Motor neuron (in vitro differentiated cells): ENCODE data around the gene ETFBKMT. TPM values are rescaled to one million over a fixed set of nuclear protein-coding genes. Genes with fewer than 3 reads are reported as not detected.

Source experiments
- ATAC-seq, 8 experiments: fragments of 200-7000 bp; cut with Tn5 transposase; replicated peaks in 6 of 8; 2 replicates each; pipeline ENCODE4 v1.8.0; 2021; ENCODE audit warnings: mild to moderate bottlenecking in 8 of 8, moderate library complexity in 8 of 8
- H3K27ac ChIP-seq, 2 donors: fragments of 250-450 bp; sonication (Bioruptor Pico); 2 replicates each; pipeline ENCODE4 v1.9.0; 2021; ENCODE audit warnings: antibody characterized with exemption in 2 of 2, mild to moderate bottlenecking in 2 of 2, moderate library complexity in 1 of 2
- H3K4me1 ChIP-seq, 2 donors: fragments of 250-450 bp; sonication (Bioruptor Pico); replicated peaks in 1 of 2; 2 replicates each; pipeline ENCODE4 v1.6.1; 2021; ENCODE audit warnings: antibody characterized with exemption in 2 of 2, mild to moderate bottlenecking in 2 of 2, moderate library complexity in 1 of 2
- H3K4me3 ChIP-seq, 5 donors: fragments of 250-450 bp; sonication (Bioruptor Pico); 2 replicates each; pipeline ENCODE4 v1.9.0; 2021; ENCODE audit warnings: antibody characterized with exemption in 5 of 5, mild to moderate bottlenecking in 5 of 5, moderate library complexity in 4 of 5
- WGBS, 10 experiments: fragments of 450-650 bp; shearing (Covaris generic); methylation state at CpG; one replicate each; pipeline ENCODE4 v1.0.0; 2022; 5-methylcytosine and 5-hydroxymethylcytosine counted together
- in situ Hi-C, 9 experiments: fragments of 400-800 bp; cut with MboI; loops; one replicate each; pipeline ENCODE4 v1.15.0; 2021; ENCODE audit warnings: low sequenced_read_pairs in 9 of 9, low pct_unique_long_range_greater_than_20kb in 2 of 9; ENCODE audit not compliant: unreplicated experiment in 9 of 9
- total RNA-seq, 8 experiments: library from RNA; unstranded; fragments of 300-600 nt; gene quantifications; 2 replicates each; pipeline versions ENCODE4 v1.2.3 to v1.2.4, GENCODE V29; 2022

Gene ETFBKMT, protein sequence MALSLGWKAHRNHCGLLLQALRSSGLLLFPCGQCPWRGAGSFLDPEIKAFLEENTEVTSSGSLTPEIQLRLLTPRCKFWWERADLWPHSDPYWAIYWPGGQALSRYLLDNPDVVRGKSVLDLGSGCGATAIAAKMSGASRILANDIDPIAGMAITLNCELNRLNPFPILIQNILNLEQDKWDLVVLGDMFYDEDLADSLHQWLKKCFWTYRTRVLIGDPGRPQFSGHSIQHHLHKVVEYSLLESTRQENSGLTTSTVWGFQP
- total RNA-seq: 1 to 10 TPM; 1.6 to 2.9 (median 2.3) TPM

DNA sequence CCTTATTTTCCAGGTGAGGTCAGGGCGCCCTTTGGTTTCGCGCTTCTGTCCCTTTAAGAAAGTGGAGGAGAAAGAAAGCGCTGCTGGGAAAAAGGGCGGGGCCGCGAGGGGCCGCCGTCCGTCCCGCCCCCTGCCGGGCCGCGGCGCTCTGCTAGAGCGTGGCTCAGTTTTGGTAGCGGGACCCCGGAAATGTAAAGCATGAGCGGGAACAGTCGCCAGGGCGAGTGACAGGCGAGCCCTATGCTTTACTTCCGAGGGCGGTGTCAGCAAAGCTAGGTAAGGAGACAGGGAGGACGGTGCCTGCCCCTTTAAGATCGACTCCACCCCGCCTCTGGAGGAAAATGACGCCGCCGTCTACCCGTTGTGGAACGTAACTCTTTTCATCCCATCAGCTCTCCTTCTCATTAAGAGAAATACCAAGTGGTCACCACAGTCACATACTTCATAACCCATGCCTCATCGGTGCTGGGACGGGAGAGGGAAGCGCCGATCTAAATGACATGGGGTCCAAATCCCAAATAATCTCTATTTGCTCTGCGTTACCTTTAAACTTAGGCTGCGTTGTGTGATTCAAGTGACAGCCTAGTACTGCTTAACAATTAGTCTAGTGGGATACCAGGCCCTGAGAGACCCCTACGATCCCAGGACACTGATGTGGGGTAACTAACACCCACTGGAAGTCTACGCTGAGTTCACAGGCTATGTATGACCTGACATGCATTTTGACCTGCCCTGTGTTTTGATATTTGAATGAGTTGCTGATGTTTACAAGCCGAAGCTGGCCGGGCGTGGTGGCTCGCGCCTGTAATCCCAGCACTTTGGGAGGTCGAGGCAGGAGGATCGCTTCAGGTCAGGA, at the start of gene ETFBKMT:
Gene ETFBKMT (plus strand): TSS at position 602 of the 856 bp plus-strand sequence. CDS start 2,266 bp downstream, outside the sequence.
- H3K4me3 ChIP-seq: peak within 1 kb of the TSS; percentile 50 to 76 (median 52)
- in situ Hi-C loops: loop anchor here in 5 of 9 experiments (25.0 kb wide), 4 partner anchors 628 to 1028 kb away; partner anchors contain the start of gene DNM1L (in 1 of the 5)
- H3K27ac ChIP-seq: peak within 1 kb of the TSS; percentile 85 to 94
- 0 to 36% (median 3%) methylated on average over 1 to 18 of the region's 47 CpGs for WGBS, 10 experiments
- H3K4me1 ChIP-seq: peaks cover 4 to 7% of the 10 kb centered on the region in 2 donors
- ATAC-seq: peak; percentile 89 to 99 (median 98)

DNA sequence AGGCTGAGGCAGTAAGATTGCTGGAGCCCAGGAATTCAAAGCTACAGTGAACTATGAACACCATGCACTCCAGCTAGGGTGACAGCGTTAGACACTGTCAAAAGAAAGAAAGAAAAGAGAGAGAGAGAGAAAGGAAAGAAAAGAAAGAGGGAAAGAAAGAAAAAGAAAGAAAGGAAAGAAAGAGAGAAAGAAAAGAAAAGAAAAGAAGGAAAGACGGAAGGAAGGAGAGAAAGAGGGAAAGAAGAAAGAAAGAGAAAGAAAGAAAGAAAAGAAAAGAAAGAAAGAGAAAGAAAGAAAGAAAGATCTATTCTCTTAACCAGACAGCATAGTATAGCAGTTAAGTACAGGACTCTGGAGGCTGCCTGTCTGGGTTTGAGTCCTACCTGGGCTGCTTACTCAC, 46.7 kb upstream of the ETFBKMT start:
- whole genome bisulfite sequencing, 10 experiments: 47 to 100% (median 79%) methylated on average over 1 to 2 of the region's 2 CpGs; no CpG with 5 or more reads in 2 of the 10 experiments
- H3K4me1 ChIP-seq: no peaks in the 10 kb centered on the region
- in situ Hi-C loops: no loop called here
- no peak overlapping the region for H3K27ac ChIP-seq
- ATAC-seq: no peak
- H3K4me3 ChIP-seq: no peak overlapping the region

DNA sequence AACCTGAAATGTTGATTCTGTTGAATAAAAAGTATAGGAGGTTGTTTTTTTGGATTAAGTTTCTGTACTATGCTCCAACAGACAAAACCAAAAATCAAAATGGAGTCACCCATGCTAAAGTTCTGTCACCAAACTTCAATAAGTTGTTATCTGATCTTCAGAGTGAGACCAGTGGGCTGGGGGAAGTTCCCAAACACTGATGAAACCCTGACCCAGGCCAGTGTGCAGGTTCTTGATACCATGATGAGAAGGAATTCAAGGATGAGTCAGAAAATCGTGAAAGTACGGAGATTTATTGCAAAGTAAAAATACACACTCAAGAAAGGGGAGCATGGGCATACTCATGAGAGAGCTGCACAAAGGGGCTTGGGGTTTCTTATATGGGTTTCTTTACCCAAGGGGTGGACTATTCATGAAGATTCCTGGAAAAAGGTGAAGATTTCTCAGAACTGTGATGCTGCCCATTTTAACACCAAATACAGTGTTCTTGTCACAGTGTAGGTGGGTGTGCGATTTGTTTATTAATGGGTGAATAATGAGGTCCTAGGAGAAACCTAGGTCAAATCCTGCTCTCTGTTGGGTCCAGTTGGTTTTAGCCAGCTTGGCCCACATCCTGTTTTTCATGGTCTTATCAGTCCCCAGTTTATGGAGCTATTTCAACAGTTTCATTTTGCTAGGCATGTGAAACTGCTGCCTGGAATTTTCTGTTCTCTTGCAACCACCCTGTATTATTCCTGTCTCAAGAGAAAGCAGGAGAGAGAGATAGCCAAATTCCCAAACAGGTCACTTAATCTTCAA, 41.1 kb upstream of the ETFBKMT start:
- 25 to 100% (median 86%) methylated on average over 1 to 3 of the region's 3 CpGs; no CpG with 5 or more reads in 1 of the 10 experiments for WGBS, 10 experiments

DNA sequence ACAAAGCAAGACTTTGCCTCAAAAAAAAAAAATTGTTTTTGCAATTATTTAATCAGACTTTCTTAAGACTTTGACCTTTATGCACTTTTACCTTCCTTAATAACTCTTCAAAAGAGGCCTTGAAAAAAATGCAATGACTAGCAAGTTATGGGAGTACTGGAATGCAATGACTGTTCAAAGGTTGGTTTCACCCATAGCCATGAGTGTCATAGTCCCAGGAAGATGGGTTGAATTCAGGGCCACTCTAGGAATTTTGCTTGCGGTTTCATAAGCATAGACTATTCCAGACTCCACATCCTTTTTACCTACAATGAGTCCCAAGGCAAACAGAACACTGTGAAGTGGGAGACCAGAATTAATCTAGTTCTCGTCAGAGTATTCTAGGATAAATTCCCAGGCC, 39.2 kb upstream of the ETFBKMT start:
- in situ Hi-C loops: no loop called here
- Histone ChIP-seq H3K27ac (no peak overlapping the region), H3K4me3 (no peak overlapping the region), H3K4me1 (no peaks in the 10 kb centered on the region)
- WGBS, 10 experiments: 44 to 100% (median 100%) methylated on average over 1 to 2 of the region's 2 CpGs
- ATAC-seq: no peak

More for the DNA sequence above, 41.1 kb upstream of the ETFBKMT start:
- in situ Hi-C loops: no loop called here
- H3K27ac ChIP-seq: no peak overlapping the region
- no peak for ATAC-seq
- H3K4me1 ChIP-seq: no peaks in the 10 kb centered on the region
- no peak overlapping the region for H3K4me3 ChIP-seq

DNA sequence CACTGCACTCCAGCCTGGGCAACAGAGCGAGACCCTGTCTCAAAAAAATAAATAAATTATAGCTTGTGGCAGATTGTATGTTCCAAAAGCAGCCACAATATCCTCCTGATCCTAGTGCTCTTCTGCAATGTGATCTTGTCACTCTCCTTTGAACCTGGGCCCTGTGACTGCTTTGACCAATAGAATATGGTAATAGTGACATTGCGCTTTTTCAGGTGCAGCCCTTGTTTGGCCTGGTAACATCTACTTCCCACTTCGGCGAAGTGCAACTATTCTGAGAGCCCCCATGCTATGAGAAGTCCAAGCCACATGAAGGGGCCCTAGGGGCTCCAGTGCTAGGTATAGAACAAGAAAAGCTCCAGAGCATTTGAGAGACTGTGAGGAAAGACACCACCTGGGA, 37.5 kb upstream of the ETFBKMT start:
- ATAC-seq: no peak
- whole genome bisulfite sequencing, 10 experiments: 89 to 100% (median 100%) methylated on average over 1 to 4 of the region's 4 CpGs; no CpG with 5 or more reads in 2 of the 10 experiments
- Histone ChIP-seq H3K4me1 (peaks cover 0 to 3% of the 10 kb centered on the region in 2 donors), H3K4me3 (no peak overlapping the region), H3K27ac (no peak overlapping the region)
- in situ Hi-C loops: no loop called here

DNA sequence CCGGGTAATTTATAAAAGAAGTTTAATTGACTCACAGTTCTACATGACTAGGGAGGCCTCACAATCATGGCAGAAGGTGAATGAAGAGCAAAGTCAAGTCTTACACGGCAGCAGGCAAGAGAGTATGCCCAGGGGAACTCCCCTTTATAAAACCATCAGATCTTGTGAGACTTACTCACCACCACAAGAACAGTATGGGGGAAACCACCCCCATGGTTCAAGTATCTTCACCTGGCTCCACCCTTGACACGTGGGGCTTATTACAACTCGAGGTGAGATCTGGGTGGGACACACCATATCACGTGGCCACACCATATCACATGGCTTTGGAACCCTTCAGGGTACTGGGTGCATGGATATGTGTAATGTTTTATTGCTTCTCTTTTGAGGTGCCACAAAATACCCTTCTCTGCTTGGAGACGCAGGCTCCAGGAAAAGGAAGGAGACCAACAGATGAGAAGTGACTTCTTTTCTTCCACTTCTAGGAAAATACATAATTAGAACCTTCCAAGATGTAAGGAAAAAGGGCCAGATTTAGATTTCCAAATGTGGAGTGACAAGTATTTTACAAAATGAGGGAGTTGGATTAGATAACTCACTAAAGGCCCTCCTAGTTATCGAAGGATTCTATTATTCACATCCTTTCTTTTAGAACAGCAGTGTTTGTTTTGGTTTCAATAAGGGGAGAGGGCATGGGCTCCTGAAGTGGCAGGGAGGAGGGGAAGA, 33.1 kb upstream of the ETFBKMT start:
- ATAC-seq: no peak
- in situ Hi-C loops: loop anchor here in 5 of 9 experiments (25.0 kb wide), 3 partner anchors 214 to 364 kb away; no protein-coding TSS in a partner anchor
- Histone ChIP-seq H3K4me3 (no peak overlapping the region), H3K27ac (no peak overlapping the region), H3K4me1 (peaks cover 22 to 25% of the 10 kb centered on the region in 2 donors)
- WGBS, 10 experiments: 7 to 100% (median 60%) methylated on average over 1 to 4 of the region's 7 CpGs; no CpG with 5 or more reads in 4 of the 10 experiments

DNA sequence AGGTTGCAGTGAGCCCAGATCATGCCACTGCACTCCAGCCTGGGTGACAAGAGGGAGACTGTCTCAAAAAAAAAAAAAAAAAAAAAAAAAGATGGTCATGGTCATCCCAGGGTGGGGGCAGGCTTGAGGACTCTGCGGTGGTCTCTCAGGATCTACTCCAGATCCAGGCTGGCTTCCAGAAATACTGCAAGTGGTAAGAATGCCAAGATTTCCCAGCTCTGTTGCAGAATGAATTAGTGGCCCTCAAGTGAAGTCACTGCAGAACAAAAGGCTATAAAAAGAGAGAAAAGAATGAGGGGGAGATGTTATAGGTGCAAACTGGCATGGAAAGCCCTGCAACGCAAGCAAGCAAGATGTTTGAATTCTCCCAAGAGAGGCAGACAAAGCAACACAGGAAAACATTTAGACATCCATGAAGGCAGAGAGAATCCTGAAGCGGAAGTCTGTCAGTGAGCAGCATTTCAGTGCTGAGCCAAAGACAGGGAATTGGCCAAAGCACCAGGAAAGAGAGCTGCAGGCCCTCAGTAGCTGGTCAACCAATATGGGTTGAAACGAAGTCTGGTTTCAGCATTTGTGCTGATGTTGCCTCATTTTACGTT, 31.9 kb upstream of the ETFBKMT start:
- ATAC-seq: peak in 1 of 8 experiments; percentile 8
- WGBS, 10 experiments: 50 to 100% (median 81%) methylated on average over 2 to 5 of the region's 5 CpGs; no CpG with 5 or more reads in 2 of the 10 experiments
- Histone ChIP-seq H3K27ac (no peak overlapping the region), H3K4me3 (no peak overlapping the region), H3K4me1 (peaks cover 25 to 29% of the 10 kb centered on the region in 2 donors)
- in situ Hi-C loops: loop anchor here in 5 of 9 experiments (25.0 kb wide), 3 partner anchors 215 to 365 kb away; no protein-coding TSS in a partner anchor

DNA sequence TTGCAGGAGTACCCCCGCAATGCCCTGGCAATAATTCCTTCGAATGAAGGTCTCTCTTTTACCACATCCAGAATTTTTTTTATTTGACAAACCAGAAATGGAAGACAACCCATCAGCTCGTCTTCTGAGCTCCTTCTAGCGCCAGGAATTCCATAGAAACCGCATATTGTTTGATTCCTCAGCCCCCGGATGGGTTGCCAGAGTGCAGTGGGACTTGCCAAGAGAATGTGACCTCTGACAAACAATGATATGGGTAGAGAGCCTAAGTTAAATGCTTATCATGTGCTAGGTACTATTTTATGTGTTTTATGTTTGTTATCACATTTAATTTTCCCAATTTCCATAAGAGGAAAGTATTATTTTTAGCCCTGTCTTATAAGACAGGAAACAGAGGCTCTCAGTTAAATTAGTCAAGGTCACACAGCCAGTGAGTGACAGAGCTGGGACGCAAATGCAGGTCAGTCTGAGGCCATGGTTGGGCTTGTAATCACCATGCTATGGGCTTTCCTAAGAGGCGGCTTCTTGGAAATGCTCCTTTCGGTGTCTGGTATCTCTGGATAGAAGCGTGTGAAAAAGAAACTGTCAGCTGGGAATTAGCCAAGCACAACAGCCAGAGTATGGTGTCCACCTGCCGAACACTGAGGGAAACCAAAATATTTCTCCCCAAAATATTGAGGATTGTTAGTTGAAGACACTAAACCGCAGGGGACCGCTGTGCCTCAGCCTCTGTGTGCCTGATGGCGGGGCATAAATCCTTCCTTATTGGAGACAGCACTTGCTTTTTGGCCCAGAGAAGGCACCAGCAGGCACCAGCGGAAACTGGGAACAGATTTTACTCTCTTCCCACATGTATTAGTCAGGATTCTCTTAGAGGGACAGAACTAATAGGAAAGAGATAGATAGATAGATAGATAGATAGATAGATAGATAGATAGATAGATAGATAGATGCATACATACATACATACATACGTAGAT, 29.4 kb upstream of the ETFBKMT start:
- peak in 7 of 8 experiments; percentile 28 to 78 (median 60) for ATAC-seq
- Histone ChIP-seq H3K4me3 (no peak overlapping the region), H3K27ac (peak overlapping the region in 1 of 2 donors; percentile 42), H3K4me1 (peaks cover 25 to 29% of the 10 kb centered on the region in 2 donors)
- WGBS, 10 experiments: 17 to 68% (median 48%) methylated on average over 2 to 10 of the region's 16 CpGs
- in situ Hi-C loops: loop anchor here (5.0 to 25.0 kb wide), 5 partner anchors 218 to 368 kb away; no protein-coding TSS in a partner anchor

DNA sequence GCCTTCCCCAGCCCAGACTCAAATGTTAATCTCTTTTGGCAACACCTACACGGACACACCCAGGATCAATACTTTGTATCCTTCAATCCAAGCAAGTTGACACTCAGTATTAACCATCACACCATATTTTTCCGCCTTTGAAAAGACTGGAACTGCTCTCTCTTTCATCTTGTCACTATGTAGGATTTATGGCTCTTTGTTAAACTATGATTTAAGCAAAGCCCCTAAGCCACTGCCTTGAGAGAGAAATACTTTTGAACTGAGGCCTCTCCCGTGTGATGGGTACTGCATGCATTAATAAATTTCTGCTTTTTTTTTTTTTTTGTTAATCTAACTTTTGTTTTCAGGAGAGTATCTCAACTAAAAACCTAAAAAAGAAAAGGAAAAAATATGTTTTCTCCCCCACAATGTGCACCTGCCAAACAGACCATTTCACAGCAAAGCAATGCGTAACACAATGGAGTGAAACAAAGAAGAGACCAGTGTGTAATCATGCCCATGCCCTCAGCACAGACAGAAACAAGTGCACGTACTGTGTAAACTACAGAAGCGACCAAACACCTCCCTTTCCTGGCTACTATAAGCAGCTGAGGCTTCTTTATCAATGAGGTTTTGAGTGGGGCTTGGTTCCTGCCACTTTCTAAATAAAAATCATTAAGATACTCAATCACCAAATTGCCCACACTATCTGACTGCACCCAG, 28.3 kb upstream of the ETFBKMT start:
- H3K4me3 ChIP-seq: no peak overlapping the region
- in situ Hi-C loops: loop anchor here (5.0 to 25.0 kb wide), 5 partner anchors 219 to 369 kb away; no protein-coding TSS in a partner anchor
- 17 to 78% (median 51%) methylated on average over 1 to 6 of the region's 6 CpGs; no CpG with 5 or more reads in 1 of the 10 experiments for WGBS, 10 experiments
- peaks cover 25 to 29% of the 10 kb centered on the region in 2 donors for H3K4me1 ChIP-seq
- peak in 5 of 8 experiments; percentile 38 to 69 (median 58) for ATAC-seq
- H3K27ac ChIP-seq: peak overlapping the region in 1 of 2 donors; percentile 7

DNA sequence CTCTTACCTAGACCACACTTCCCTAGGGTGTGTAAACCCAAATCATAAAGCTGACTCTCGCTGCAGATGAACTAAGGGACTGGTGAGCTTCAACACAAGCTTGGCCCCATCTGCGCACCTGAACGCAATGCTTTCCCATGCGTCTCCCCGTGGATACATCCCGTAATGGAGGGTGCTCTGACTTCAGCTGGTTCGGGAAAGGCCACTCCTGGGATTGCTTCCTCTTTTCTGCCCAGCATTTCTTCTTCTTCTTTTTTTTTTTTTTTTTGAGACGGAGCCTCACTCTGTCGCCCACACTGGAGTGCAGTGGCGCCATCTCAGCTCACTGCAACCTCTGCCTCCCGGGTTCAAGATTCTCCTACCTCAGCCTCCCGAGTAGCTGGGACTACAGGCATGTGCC, 27.7 kb upstream of the ETFBKMT start:
- no peak overlapping the region for H3K27ac ChIP-seq
- ATAC-seq: no peak
- peaks cover 25% of the 10 kb centered on the region in 2 donors for H3K4me1 ChIP-seq
- in situ Hi-C loops: loop anchor here (5.0 to 25.0 kb wide), 5 partner anchors 220 to 370 kb away; no protein-coding TSS in a partner anchor
- WGBS, 10 experiments: 56 to 100% (median 90%) methylated on average over 1 to 10 of the region's 12 CpGs; no CpG with 5 or more reads in 5 of the 10 experiments
- H3K4me3 ChIP-seq: no peak overlapping the region
